ENCODE data around the gene TBL3. TPM values are rescaled to one million over a fixed set of nuclear protein-coding genes. Genes with fewer than 3 reads are reported as not detected.

The TBL3 gene
- total RNA-seq, 3 donors from 2014 or later, result 146 to 159 (median 156) TPM

- H3K4me3 Mint-ChIP-seq, result no peak overlapping the region
- H3K27me3 Mint-ChIP-seq (ENCODE audit: low read depth), result peaks cover 12% of the 10 kb centered on the region
- no peaks in the 10 kb centered on the region for H3K9me3 Mint-ChIP-seq
- no peak for DNase-seq
- peaks cover 2% of the 10 kb centered on the region for H3K4me1 Mint-ChIP-seq (ENCODE audit: low read depth)
- no peak for ATAC-seq
- H3K36me3 Mint-ChIP-seq (ENCODE audit: insufficient read depth), result no peaks in the 10 kb centered on the region
Observed at GRCh38 chr16:2015117-2015946, 43.5 kb downstream of the TBL3 start.

DNA sequence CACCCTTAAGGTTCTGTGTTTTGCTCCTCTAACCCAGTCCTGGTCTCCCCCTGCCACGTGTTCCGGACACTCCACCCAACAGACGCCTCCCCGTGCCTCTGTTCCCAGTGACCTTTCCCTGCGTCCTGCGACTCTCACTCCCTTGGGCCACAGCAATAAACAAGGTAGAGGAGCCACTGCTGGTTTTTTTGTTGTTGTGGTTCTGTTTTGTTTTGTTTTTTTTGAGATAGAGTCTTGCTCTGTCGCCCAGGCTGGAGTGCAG, 44.0 kb downstream of the TBL3 start:
- Mint-ChIP-seq H3K27me3 (ENCODE audit: low read depth) (peaks cover 17% of the 10 kb centered on the region), H3K36me3 (ENCODE audit: insufficient read depth) (no peaks in the 10 kb centered on the region), H3K4me3 (no peak overlapping the region), H3K9me3 (no peaks in the 10 kb centered on the region), H3K4me1 (ENCODE audit: low read depth) (peaks cover 4% of the 10 kb centered on the region)
- no peak for ATAC-seq
- DNase-seq, result no peak

- ATAC-seq, result no peak
- Mint-ChIP-seq H3K36me3 (ENCODE audit: insufficient read depth) (no peaks in the 10 kb centered on the region), H3K9me3 (no peaks in the 10 kb centered on the region), H3K27me3 (ENCODE audit: low read depth) (peaks cover 21% of the 10 kb centered on the region), H3K4me3 (no peak overlapping the region), H3K4me1 (ENCODE audit: low read depth) (peaks cover 4% of the 10 kb centered on the region)
- DNase-seq, result no peak
Observed at GRCh38 chr16:2016407-2016922, 44.6 kb downstream of the TBL3 start.

DNA sequence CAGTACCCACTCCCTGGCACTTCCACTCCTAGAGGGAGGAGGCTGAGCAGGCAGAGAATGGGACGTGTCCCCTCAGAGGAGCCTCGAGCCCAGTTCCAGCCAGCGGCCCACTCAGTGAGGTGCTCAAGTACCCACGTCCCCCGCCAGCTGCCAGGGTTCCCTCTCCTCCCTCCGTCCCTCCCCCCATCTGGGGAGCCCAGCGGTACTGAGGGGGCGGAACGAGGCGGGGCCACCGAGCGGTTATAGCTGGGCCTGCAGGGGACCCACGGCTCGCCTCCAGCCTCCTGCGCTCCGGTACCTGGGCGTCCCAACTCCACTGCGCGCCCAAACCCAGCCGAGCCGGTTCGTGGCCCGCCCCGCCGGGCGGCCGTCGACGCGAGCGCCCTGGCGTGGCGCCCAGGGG, 47.7 kb downstream of the TBL3 start, which contains the start of gene NPW:
Gene NPW, plus strand, starts transcription at position 268 of the 403 bp plus-strand sequence.
- Mint-ChIP-seq H3K4me3 (peak within 1 kb of the TSS; percentile 53), H3K4me1 (ENCODE audit: low read depth) (peaks cover 14% of the 10 kb centered on the region), H3K36me3 (ENCODE audit: insufficient read depth) (no peaks in the 10 kb centered on the region), H3K27me3 (ENCODE audit: low read depth) (peaks cover 35% of the 10 kb centered on the region), H3K9me3 (no peaks in the 10 kb centered on the region)
- ATAC-seq (peak in 1 of 2 donors; percentile 27), DNase-seq (no peak)

DNA sequence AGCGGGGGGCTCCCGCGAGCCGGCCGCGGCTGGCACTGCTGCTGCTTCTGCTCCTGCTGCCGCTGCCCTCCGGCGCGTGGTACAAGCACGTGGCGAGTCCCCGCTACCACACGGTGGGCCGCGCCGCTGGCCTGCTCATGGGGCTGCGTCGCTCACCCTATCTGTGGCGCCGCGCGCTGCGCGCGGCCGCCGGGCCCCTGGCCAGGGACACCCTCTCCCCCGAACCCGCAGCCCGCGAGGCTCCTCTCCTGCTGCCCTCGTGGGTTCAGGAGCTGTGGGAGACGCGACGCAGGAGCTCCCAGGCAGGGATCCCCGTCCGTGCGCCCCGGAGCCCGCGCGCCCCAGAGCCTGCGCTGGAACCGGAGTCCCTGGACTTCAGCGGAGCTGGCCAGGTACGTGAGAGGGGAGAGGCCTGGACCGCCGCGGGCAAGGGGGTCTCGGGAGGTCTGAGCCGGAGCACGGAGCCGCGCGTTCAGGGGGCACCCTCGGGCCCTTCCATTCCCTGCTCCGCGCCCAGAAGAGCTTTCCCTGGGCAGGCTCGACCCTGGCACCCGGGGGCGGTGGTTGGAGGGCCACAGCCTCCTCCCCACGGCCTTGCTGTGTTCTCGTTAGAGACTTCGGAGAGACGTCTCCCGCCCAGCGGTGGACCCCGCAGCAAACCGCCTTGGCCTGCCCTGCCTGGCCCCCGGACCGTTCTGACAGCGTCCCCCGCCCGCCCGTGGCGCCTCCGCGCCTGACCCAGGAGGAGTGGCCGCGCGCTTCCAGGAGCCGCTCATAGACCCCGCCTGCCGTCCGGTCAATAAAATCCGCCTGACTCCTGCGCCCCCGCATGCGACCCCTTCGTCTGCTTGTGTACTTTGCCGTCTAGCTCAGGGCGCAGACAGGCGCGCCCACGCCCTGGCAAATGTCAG, 48.3 kb downstream of the TBL3 start:
- H3K4me3 Mint-ChIP-seq, result peak overlapping the region; percentile 53
- DNase-seq (no peak), ATAC-seq (peak in 1 of 2 donors; percentile 5)
- H3K36me3 Mint-ChIP-seq (ENCODE audit: insufficient read depth), result no peaks in the 10 kb centered on the region
- peaks cover 14% of the 10 kb centered on the region for H3K4me1 Mint-ChIP-seq (ENCODE audit: low read depth)
- H3K27me3 Mint-ChIP-seq (ENCODE audit: low read depth), result peaks cover 35% of the 10 kb centered on the region
- no peaks in the 10 kb centered on the region for H3K9me3 Mint-ChIP-seq

GRCh38 chr16:2022723-2023091, 50.9 kb downstream of the TBL3 start:
- ATAC-seq (peak; percentile 32 to 38), DNase-seq (no peak)

DNA sequence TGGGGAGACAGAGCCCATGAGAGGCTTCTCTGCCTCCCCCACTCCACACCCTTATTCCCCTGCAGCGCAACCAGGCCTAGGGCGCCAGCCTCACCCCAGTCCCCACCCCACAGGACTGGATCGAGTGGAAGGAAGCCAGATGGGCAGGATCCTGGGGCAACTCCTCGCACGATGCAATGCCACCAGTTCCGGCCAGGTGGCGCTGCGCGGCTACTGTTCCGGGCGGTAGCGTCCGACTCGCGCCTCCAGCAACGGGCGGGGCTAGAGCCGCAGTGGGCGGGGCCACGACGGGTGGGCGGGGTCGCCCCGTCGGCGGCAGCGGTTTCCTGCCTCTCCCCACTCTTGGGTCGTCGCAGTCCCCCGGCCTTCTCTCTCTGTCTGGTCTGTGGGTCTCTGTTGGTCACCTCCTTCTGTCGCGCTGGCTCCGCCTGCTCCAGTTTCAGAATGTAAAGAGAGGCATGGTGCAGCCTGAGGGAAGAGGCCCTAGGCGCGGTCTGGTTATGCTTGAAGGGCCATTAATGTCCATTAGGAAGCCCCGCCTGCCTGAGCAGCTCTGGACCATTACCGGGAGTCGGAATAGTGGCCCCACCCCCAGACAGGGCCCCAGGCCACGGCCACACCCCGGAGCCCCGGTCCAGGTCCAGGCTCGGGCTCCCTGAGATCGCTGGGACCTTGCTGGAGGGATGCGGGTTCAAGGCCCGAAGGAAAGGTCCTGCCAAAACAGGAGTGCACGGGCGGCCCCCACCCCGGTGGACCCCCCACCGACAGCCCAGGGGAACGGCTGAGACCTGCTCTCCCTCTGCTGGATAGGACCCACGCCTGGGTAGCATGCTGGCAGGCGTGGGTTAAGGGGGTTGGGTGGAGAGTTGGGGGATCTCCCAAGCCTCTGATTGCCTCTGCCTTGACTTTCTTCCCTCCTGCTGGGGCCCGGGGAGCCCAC, 51.5 kb downstream of the TBL3 start:
- Mint-ChIP-seq H3K9me3 (no peaks in the 10 kb centered on the region), H3K4me1 (ENCODE audit: low read depth) (peaks cover 18% of the 10 kb centered on the region), H3K4me3 (peak overlapping the region; percentile 59), H3K36me3 (ENCODE audit: insufficient read depth) (no peaks in the 10 kb centered on the region), H3K27me3 (ENCODE audit: low read depth) (peaks cover 34% of the 10 kb centered on the region)
- DNase-seq (peak; percentile 97), ATAC-seq (peak; percentile 82 to 86)

More at GRCh38 chr16:2022723-2023091, 50.9 kb downstream of the TBL3 start:
- peaks cover 37% of the 10 kb centered on the region for H3K27me3 Mint-ChIP-seq (ENCODE audit: low read depth)
- peak overlapping the region; percentile 59 for H3K4me3 Mint-ChIP-seq
- no peaks in the 10 kb centered on the region for H3K9me3 Mint-ChIP-seq
- no peaks in the 10 kb centered on the region for H3K36me3 Mint-ChIP-seq (ENCODE audit: insufficient read depth)
- peaks cover 18% of the 10 kb centered on the region for H3K4me1 Mint-ChIP-seq (ENCODE audit: low read depth)

DNA sequence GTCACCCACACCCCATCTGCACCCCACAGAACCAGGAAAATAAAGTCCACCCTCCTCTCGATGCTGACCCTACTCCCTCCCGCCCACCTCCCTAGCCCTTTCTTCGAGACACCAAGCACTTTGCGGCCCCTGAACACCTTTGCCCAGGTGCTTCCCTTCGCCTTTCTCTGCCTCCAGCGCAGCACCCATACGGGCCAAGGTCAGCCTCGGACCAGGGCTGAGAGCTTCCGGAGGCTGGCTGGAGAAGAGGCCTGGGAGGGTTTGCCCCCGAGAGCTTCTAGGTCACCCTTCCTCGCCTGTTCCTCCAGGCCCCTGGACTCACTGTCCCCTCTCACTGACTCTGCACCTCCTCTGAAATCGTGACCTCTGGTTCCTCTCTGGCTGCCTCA, 52.2 kb downstream of the TBL3 start:
- ATAC-seq, result no peak
- peaks cover 30% of the 10 kb centered on the region for H3K27me3 Mint-ChIP-seq (ENCODE audit: low read depth)
- no peak overlapping the region for H3K4me3 Mint-ChIP-seq

DNA sequence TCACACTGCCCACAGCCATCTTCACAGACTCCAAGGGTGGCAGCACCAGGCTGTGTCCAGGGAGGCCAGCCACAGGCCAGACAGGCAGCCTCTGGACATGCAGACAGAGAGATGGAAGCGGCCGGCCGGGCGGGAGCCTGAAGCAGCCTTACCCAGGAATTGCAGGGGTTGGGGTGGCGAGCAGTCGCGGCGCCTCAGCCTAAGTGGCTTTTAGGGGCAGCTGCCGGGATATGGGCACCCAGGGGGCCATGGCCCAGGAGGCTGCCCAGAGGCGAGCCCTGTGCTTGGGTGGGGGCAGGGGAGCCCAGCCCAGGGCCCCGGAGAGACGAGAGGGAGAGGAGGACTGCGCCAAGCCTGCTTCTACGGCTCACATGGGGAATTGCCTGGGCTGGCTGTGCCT, 53.4 kb downstream of the TBL3 start:
- peak overlapping the region; percentile 33 for H3K4me3 Mint-ChIP-seq
- DNase-seq, result no peak
- peaks cover 18% of the 10 kb centered on the region for H3K4me1 Mint-ChIP-seq (ENCODE audit: low read depth)
- H3K36me3 Mint-ChIP-seq (ENCODE audit: insufficient read depth), result no peaks in the 10 kb centered on the region
- peaks cover 26% of the 10 kb centered on the region for H3K27me3 Mint-ChIP-seq (ENCODE audit: low read depth)
- ATAC-seq, result no peak
- no peaks in the 10 kb centered on the region for H3K9me3 Mint-ChIP-seq

More for the DNA sequence above, 52.2 kb downstream of the TBL3 start:
- no peak for DNase-seq
- H3K9me3 Mint-ChIP-seq, result no peaks in the 10 kb centered on the region
- H3K36me3 Mint-ChIP-seq (ENCODE audit: insufficient read depth), result no peaks in the 10 kb centered on the region
- H3K4me1 Mint-ChIP-seq (ENCODE audit: low read depth), result peaks cover 18% of the 10 kb centered on the region

DNA sequence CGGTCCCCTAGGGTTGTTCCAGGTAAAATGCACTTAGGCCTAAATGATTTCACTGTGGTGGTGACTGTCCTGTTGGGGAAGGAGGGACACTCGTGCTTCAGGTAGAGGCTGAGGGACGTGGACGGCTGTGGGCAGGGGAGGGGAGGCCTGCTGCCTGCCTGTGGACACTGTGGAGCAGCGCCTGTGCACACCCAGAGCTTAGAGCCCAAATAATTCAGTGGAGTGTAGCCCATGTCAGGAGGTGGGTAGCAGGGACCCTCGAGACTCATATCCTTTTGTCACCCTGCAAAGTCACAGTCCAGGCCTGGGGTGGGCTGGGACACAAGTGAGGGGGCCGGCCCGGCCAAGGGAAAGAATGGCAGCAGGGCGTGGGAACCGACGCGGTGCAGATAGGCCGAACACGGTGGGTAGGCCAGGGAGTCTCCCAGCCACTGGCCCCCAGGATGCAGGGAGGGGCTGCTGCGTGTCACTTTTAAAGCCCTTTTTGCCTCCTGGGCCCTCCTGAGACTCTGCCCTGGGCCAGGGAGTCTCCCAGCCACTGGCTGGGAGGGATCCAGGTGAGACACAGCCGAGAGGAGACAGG, 54.1 kb downstream of the TBL3 start:
- peaks cover 14% of the 10 kb centered on the region for H3K4me1 Mint-ChIP-seq (ENCODE audit: low read depth)
- H3K27me3 Mint-ChIP-seq (ENCODE audit: low read depth), result peaks cover 18% of the 10 kb centered on the region
- no peaks in the 10 kb centered on the region for H3K9me3 Mint-ChIP-seq
- peak overlapping the region; percentile 33 for H3K4me3 Mint-ChIP-seq
- ATAC-seq (no peak), DNase-seq (no peak)
- H3K36me3 Mint-ChIP-seq (ENCODE audit: insufficient read depth), result no peaks in the 10 kb centered on the region

DNA sequence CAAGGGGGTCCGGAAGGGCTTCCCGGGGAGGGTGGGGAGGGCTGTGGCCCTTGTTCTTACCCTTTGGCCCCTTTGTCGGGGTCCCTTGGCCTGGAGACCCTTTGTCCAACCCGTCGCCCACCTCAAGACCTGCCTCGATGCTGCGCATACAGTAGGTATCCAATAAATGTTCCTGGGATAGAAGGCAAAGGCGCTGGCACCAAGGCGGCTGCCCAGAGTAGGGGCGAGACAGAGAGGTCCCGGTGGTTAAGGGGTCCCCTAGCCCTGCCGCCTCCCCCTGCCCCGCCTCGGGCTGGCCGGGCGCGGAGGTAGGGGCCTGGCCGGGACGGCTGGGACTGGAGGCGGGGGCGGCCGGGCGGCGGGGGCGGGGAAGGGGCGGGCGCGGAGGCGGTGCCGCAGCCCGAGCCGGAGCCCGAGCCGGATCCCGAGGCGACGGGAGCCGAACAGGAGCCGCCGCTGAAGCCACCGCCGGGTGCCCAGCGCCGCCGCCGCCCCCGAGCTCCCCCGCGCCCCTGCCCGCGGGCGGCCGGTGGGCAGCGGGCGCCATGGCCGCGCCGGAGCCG, 54.7 kb downstream of the TBL3 start, which contains the start of gene NHERF2:
Gene NHERF2, plus strand, starts transcription at position 442 of the 563 bp plus-strand sequence. Its CDS starts 104 bp downstream, at position 546.
- Mint-ChIP-seq H3K27me3 (ENCODE audit: low read depth) (peaks cover 15% of the 10 kb centered on the region), H3K36me3 (ENCODE audit: insufficient read depth) (no peaks in the 10 kb centered on the region), H3K4me3 (peak within 1 kb of the TSS; percentile 71), H3K4me1 (ENCODE audit: low read depth) (peaks cover 14% of the 10 kb centered on the region), H3K9me3 (no peaks in the 10 kb centered on the region)
- ATAC-seq, result peak; percentile 6 to 8
- no peak for DNase-seq

DNA sequence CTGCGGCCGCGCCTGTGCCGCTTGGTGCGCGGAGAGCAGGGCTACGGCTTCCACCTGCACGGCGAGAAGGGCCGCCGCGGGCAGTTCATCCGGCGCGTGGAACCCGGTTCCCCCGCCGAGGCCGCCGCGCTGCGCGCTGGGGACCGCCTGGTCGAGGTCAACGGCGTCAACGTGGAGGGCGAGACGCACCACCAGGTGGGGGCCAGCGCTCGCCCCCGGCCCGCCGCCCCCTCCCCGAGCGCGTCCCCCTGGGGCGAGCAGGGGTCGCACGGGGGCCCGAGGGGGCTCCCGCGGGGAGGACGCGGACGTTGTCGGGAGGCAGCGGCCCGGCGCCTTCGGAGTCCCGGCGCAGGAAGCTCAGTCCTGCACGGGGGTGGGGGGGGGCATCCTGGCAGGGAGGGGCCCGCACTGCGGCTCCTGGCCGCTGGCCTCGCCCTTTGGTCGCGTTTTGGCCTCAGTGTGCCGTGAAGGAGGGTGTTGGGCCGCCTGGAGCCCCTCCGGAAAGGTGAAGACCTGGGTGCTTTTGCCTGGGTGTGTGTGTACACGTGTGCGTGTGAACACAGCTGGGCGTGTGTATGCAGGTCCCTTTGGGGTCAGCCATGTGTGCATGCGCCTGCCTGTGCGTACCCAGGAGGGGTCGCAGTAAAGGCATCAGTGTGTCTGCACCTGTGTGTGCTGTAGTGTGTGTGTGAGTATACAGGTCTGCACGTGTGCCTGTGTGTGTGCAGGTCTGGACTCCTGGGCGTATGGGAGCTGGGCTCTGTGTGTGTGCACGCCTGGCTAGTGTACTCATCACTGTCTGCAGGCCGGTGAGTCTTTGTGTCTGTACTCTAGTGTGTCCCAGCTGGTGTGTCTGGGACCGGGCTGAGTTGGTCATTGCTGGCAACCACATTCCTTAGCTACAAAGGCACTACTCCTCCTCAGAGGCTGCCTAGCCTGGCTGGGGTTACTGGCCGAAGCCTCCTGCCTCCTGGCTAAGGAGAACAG, 55.5 kb downstream of the TBL3 start:
- DNase-seq, result no peak
- ATAC-seq, result peak; percentile 17 to 19
- no peaks in the 10 kb centered on the region for H3K9me3 Mint-ChIP-seq
- H3K4me1 Mint-ChIP-seq (ENCODE audit: low read depth), result peaks cover 14% of the 10 kb centered on the region
- H3K27me3 Mint-ChIP-seq (ENCODE audit: low read depth), result peaks cover 10% of the 10 kb centered on the region
- peak overlapping the region; percentile 71 for H3K4me3 Mint-ChIP-seq
- H3K36me3 Mint-ChIP-seq (ENCODE audit: insufficient read depth), result no peaks in the 10 kb centered on the region

Data from activated T-cell treated with anti-CD3 and anti-CD28 coated beads, Interleukin-2, amount 50 U/mL, for 4 hours (primary cell).